HepG2 (cell line): Measurements from ENCODE around the gene CELSR3. TPM values are rescaled to one million over a fixed set of nuclear protein-coding genes. Genes with fewer than 3 reads are reported as not detected.
A peak's percentile ranks its signal among the peaks of the same experiment; 100 is the strongest.

ENCODE experiments used
- ATAC-seq: fragments of 200-7000 bp; cut with Tn5 transposase; 3 replicates; pipeline ENCODE4 v1.9.1; 2020; ENCODE audit warnings: mild to moderate bottlenecking, moderate library complexity
- BruUV-seq: library from RNA; stranded (reverse); fragments of 400-500 nt; replicated peaks from 2 replicates; lab custom pipeline; 2021; lab: Mats Ljungman, UMichigan
- CTCF ChIA-PET: fragments of 300-600 bp; formaldehyde crosslinking; extraction: SDS; loops from one replicate; lab custom pipeline; 2021; ENCODE audit warnings: low total read pairs, inconsistent platforms, low intra/inter-chr PET ratio; lab: Yijun Ruan, JAX
- POLR2A ChIA-PET: fragments of 350-600 bp; sonication (Branson Sonifier 250); formaldehyde crosslinking; loops from one replicate; lab custom pipeline; 2020; ENCODE audit warnings: antibody characterized with exemption, inconsistent platforms; lab: Yijun Ruan, JAX
- DNase-seq: peaks from one replicate; pipeline ENCODE4 v3.0.0-alpha.2; 2015; ENCODE audit warnings: low spot score
- FAIRE-seq: peaks from 3 replicates; lab custom pipeline; 2011; peaks lifted over from hg19 to GRCh38; lab: Jason Lieb, UNC
- H2AFZ ChIP-seq: one replicate; pipeline ENCODE4 v1.6.1; 2011; ENCODE audit warnings: low read length, inconsistent platforms
- H3K27ac ChIP-seq: fragments of 300-600 bp; 3 replicates; pipeline ENCODE4 v1.8.0; 2011; ENCODE audit warnings: mixed run types, mild to moderate bottlenecking, mixed read lengths, low read length, inconsistent platforms; ENCODE audit not compliant: insufficient read depth; ENCODE audit errors: extremely low read length
- H3K27me3 ChIP-seq, 2 experiments: fragments of 200-600 bp in 1 of 2; 2 replicates in 1 of 2; 3 replicates in 1 of 2; pipeline versions ENCODE4 v1.6.0 to v1.8.0; 2011; ENCODE audit warnings: low read length in 2 of 2, mild to moderate bottlenecking in 2 of 2, moderate library complexity in 2 of 2, inconsistent platforms in 1 of 2; ENCODE audit not compliant: insufficient read depth in 2 of 2, control insufficient read depth in 1 of 2
- H3K36me3 ChIP-seq, 2 experiments: fragments of 200-600 bp in 1 of 2; replicated peaks in 1 of 2; 2 replicates in 1 of 2; 3 replicates in 1 of 2; pipeline versions ENCODE4 v1.5.1 to v1.8.0; 2011; ENCODE audit warnings: low read length in 2 of 2, inconsistent platforms in 1 of 2; ENCODE audit not compliant: insufficient read depth in 2 of 2, control insufficient read depth in 1 of 2
- H3K4me1 ChIP-seq: 2 replicates; pipeline ENCODE4 v1.5.1; 2012; ENCODE audit warnings: low read length, inconsistent platforms; ENCODE audit not compliant: insufficient read depth
- H3K4me2 ChIP-seq: 2 replicates; pipeline ENCODE4 v1.6.0; 2011; ENCODE audit warnings: low read depth, low read length, inconsistent platforms
- H3K4me3 ChIP-seq, 3 experiments: fragments of 200-600 bp in 1 of 3; sonication (generic), shearing (Covaris generic) in 1 of 3; replicated peaks in 1 of 3; 2 replicates each; pipeline ENCODE4 v1.5.1; 2011 to 2016; ENCODE audit warnings: low read length in 3 of 3, inconsistent platforms in 2 of 3, low read depth in 2 of 3, mild to moderate bottlenecking in 2 of 3, control low read depth in 1 of 3, mixed read lengths in 1 of 3; ENCODE audit not compliant: insufficient read depth in 1 of 3
- H3K79me2 ChIP-seq: one replicate; pipeline ENCODE4 v1.6.1; 2011; ENCODE audit warnings: low read length, inconsistent platforms; ENCODE audit not compliant: insufficient read depth
- H3K9ac ChIP-seq: 2 replicates; pipeline ENCODE4 v1.6.0; 2011; ENCODE audit warnings: mild to moderate bottlenecking, low read depth, low read length, inconsistent platforms; ENCODE audit not compliant: insufficient read depth
- H3K9me3 ChIP-seq: 2 replicates; pipeline ENCODE4 v1.5.1; 2012; ENCODE audit warnings: mild to moderate bottlenecking, low read length
- H4K20me1 ChIP-seq: 2 replicates; pipeline ENCODE4 v1.6.0; 2011; ENCODE audit warnings: inconsistent platforms, mild to moderate bottlenecking, low read length, moderate library complexity; ENCODE audit not compliant: insufficient read depth
- ARID3A ChIP-seq: IDR thresholded peaks from 2 replicates; pipeline ENCODE4 v1.6.1; 2012; ENCODE audit warnings: low read depth, low read length, improper control_type of control experiment
- ARID5B ChIP-seq: IDR thresholded peaks from 2 replicates; pipeline ENCODE4 v1.4.0; 2020; ENCODE audit warnings: mild to moderate bottlenecking, missing genetic modification reagents
- CEBPG ChIP-seq: IDR thresholded peaks from 2 replicates; pipeline ENCODE4 v1.6.1; 2016
- GATAD2A ChIP-seq: IDR thresholded peaks from 2 replicates; pipeline ENCODE4 v1.6.1; 2016
- HHEX ChIP-seq: IDR thresholded peaks from 2 replicates; pipeline ENCODE4 v1.6.1; 2016; ENCODE audit warnings: control low read depth
- HOMEZ ChIP-seq: IDR thresholded peaks from 2 replicates; pipeline ENCODE4 v1.6.1; 2016; ENCODE audit warnings: low read depth
- KLF13 ChIP-seq: sonication (generic); formaldehyde crosslinking; IDR thresholded peaks from 2 replicates; pipeline ENCODE4 v1.4.0; 2020; ENCODE audit warnings: mild to moderate bottlenecking, missing genetic modification reagents
- MATR3 ChIP-seq: sonication (generic); formaldehyde crosslinking; IDR thresholded peaks from 2 replicates; pipeline ENCODE4 v1.4.0; 2020; ENCODE audit warnings: missing genetic modification reagents
- NCOA2 ChIP-seq: sonication (generic); formaldehyde crosslinking; IDR thresholded peaks from 2 replicates; pipeline ENCODE4 v1.8.0; 2022; ENCODE audit warnings: inconsistent platforms
- RARA ChIP-seq: IDR thresholded peaks from 2 replicates; pipeline ENCODE4 v1.6.1; 2016; ENCODE audit warnings: missing genetic modification reagents, missing compliant biosample characterization
- RFX3 ChIP-seq: IDR thresholded peaks from 2 replicates; pipeline ENCODE4 v1.6.1; 2016; ENCODE audit warnings: missing biosample characterization, missing genetic modification reagents
- SAP130 ChIP-seq: IDR thresholded peaks from 2 replicates; pipeline ENCODE4 v1.6.1; 2016; ENCODE audit warnings: low read depth
- ZBTB8A ChIP-seq: sonication (generic); formaldehyde crosslinking; IDR thresholded peaks from 2 replicates; pipeline ENCODE4 v1.4.0; 2020; ENCODE audit warnings: mild to moderate bottlenecking, low read depth, missing genetic modification reagents, borderline replicate concordance
- ZNF652 ChIP-seq: IDR thresholded peaks from 2 replicates; pipeline ENCODE4 v1.6.1; 2016; ENCODE audit warnings: low read depth, borderline replicate concordance
- WGBS: methylation state at CpG from one replicate; pipeline ENCODE4 v1.1.6; 2017; ENCODE audit warnings: low lambda C conversion rate; 5-methylcytosine and 5-hydroxymethylcytosine counted together
- in situ Hi-C: cut with HindIII; loops from 2 replicates; pipeline ENCODE4 v1.10.0; 2017; ENCODE audit warnings: low pct_unique_long_range_greater_than_20kb; ENCODE audit not compliant: extremely low pct_ligation_motif_present
- intact Hi-C: fragments of 100-400 bp; cut with micrococcal nuclease; formaldehyde crosslinking; loops from one replicate; pipeline ENCODE4 v1.10.0; 2022; ENCODE audit not compliant: unreplicated experiment
- polyA plus RNA-seq, 8 experiments: library from polyadenylated mRNA; depleted of rRNA in 3 of 8; stranded (reverse) in 7 of 8; unstranded in 1 of 8; fragments of >200 nt; fragmentation: Illumina TruSeq in 4 of 8; extraction: Trizol in 4 of 8; gene quantifications; 2 replicates each; pipeline versions ENCODE4 v1.2.1 to v1.2.3, GENCODE V29; 2011 to 2016; ENCODE audit warnings: low read depth in 4 of 8, missing spikeins in 1 of 8, mixed read lengths in 1 of 8; ENCODE audit not compliant: insufficient read depth in 1 of 8
- total RNA-seq, 5 experiments: library from RNA; depleted of rRNA; stranded (reverse); fragments of >200 nt; fragmentation: Illumina TruSeq; extraction: Trizol; gene quantifications; 2 replicates each; pipeline ENCODE4 v1.2.3, GENCODE V29; 2016; ENCODE audit warnings: low read depth in 1 of 5
- TF ChIP-seq, protein P1 (sequence below), 2 experiments: fragments of 450-650 bp in 1 of 2; sonication (generic) in 1 of 2; formaldehyde crosslinking; IDR thresholded peaks; 2 replicates each; pipeline versions ENCODE4 v1.5.0 to v1.8.0; 2020 to 2022; ENCODE audit warnings: mild to moderate bottlenecking in 1 of 2, missing genetic modification reagents in 1 of 2
- TF ChIP-seq, protein P2 (sequence below): sonication (generic); formaldehyde crosslinking; IDR thresholded peaks from 2 replicates; pipeline ENCODE4 v1.5.0; 2020; ENCODE audit warnings: mild to moderate bottlenecking, missing genetic modification reagents

Gene CELSR3
- total and polyA plus RNA-seq, 2 of the 13 experiments (the other 11 are each of a cell fraction or from before 2014, with no cell fraction given) = 5.4 to 6.7 TPM

- peaks cover 11% of the 10 kb centered on the region for H3K9me3 ChIP-seq
- peaks cover 5% of the 10 kb centered on the region for H3K79me2 ChIP-seq
- H3K4me2 ChIP-seq = no peak overlapping the region
- H4K20me1 ChIP-seq = no peaks in the 10 kb centered on the region
- H3K9ac ChIP-seq = 0 out of 2 replicates have a peak overlapping the region, but pooled peaks have one; percentile 8
- intact Hi-C loops = no loop called here
- DNase-seq (peak; percentile 57), FAIRE-seq (no peak), ATAC-seq (no peak)
- H3K27ac ChIP-seq = peak overlapping the region; percentile 34
- 31% methylated on average over 3 of the region's 3 CpGs for WGBS
- H3K36me3 ChIP-seq = no peaks in the 10 kb centered on the region
- H2AFZ ChIP-seq = no peak overlapping the region
- BruUV-seq = no TSS peak
- H3K4me1 ChIP-seq = peaks cover 80% of the 10 kb centered on the region
- no peak overlapping the region for H3K4me3 ChIP-seq
- ChIA-PET CTCF (no interaction called here), POLR2A (interaction anchor here (2.2 to 4.2 kb wide), 2 partner anchors 10 to 22 kb away, joined by 7 to 24 read pairs; partner anchors contain the start of gene SLC26A6)
- in situ Hi-C loops = no loop called here
- H3K27me3 ChIP-seq = no peaks in the 10 kb centered on the region; a peak in 1 of 5 replicates
- TF ChIP-seq HOMEZ (CRISPR knock-in tag) (0 out of 2 replicates have a peak, but pooled peaks have one; percentile 18), MATR3 (CRISPR knock-in tag) (no peak), GATAD2A (CRISPR knock-in tag) (peak; percentile 44), KLF13 (CRISPR knock-in tag) (no peak), RFX3 (no peak), ARID5B (CRISPR knock-in tag) (0 out of 2 replicates have a peak, but pooled peaks have one; percentile 25), NCOA2 (no peak), ARID3A (peak; percentile 14; the same call in 1 of the 2 replicates), RARA (CRISPR knock-in tag) (peak; percentile 22; the same call in 1 of the 2 replicates), CEBPG (peak; percentile 48), ZNF652 (0 out of 2 replicates have a peak, but pooled peaks have one; percentile 26), HHEX (CRISPR knock-in tag) (no peak), SAP130 (CRISPR knock-in tag) (0 out of 2 replicates have a peak, but pooled peaks have one; percentile 18), ZBTB8A (no peak)
- TF ChIP-seq, protein P1, sequence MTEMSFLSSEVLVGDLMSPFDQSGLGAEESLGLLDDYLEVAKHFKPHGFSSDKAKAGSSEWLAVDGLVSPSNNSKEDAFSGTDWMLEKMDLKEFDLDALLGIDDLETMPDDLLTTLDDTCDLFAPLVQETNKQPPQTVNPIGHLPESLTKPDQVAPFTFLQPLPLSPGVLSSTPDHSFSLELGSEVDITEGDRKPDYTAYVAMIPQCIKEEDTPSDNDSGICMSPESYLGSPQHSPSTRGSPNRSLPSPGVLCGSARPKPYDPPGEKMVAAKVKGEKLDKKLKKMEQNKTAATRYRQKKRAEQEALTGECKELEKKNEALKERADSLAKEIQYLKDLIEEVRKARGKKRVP (CRISPR knock-in tag; IDR thresholded peaks at IDR 0.05) = peak in 1 of 2 experiments; percentile 45; a peak in 1 of 4 replicates
- TF ChIP-seq, protein P2, sequence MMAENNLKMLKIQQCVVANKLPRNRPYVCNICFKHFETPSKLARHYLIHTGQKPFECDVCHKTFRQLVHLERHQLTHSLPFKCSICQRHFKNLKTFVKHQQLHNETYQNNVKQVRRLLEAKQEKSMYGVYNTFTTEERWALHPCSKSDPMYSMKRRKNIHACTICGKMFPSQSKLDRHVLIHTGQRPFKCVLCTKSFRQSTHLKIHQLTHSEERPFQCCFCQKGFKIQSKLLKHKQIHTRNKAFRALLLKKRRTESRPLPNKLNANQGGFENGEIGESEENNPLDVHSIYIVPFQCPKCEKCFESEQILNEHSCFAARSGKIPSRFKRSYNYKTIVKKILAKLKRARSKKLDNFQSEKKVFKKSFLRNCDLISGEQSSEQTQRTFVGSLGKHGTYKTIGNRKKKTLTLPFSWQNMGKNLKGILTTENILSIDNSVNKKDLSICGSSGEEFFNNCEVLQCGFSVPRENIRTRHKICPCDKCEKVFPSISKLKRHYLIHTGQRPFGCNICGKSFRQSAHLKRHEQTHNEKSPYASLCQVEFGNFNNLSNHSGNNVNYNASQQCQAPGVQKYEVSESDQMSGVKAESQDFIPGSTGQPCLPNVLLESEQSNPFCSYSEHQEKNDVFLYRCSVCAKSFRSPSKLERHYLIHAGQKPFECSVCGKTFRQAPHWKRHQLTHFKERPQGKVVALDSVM (CRISPR knock-in tag) = peak; percentile 60; the same call in 1 of the 2 replicates
Measured at GRCh38 chr3:48614044-48614443, 48.6 kb downstream of the CELSR3 start.
